Right atrium auricular region (tissue), 2 donors: ENCODE results near the gene SOWAHA. TPM values are rescaled to one million over a fixed set of nuclear protein-coding genes. Genes with fewer than 3 reads are reported as not detected.

Experiments
- DNase-seq: peaks from one replicate; pipeline ENCODE4 v3.0.0-alpha.2; 2019; ENCODE audit warnings: low spot score
- H3K27ac ChIP-seq, 2 donors: fragments of 200-600 bp; sonication (generic); 1 replicate in 1 of 2; 2 replicates in 1 of 2; pipeline ENCODE4 v1.5.1; 2016 to 2019
- H3K27me3 ChIP-seq, 2 donors: fragments of 200-600 bp; sonication (generic); one replicate each; pipeline versions ENCODE4 v1.5.1 to v1.6.0; 2017 to 2019
- H3K36me3 ChIP-seq: fragments of 200-600 bp; sonication (generic); one replicate; pipeline ENCODE4 v1.5.1; 2016
- H3K4me1 ChIP-seq, 2 donors: fragments of 200-600 bp; sonication (generic); one replicate each; pipeline versions ENCODE4 v1.5.1 to v1.6.0; 2017 to 2019
- H3K4me3 ChIP-seq, 2 donors: fragments of 200-600 bp; sonication (generic); 1 replicate in 1 of 2; 2 replicates in 1 of 2; pipeline ENCODE4 v1.5.1; 2017 to 2019; ENCODE audit warnings: mild to moderate bottlenecking in 1 of 2, moderate library complexity in 1 of 2
- H3K9me3 ChIP-seq, 2 donors: fragments of 200-600 bp; sonication (generic); one replicate each; pipeline ENCODE4 v1.5.1; 2019
- total RNA-seq, 2 donors: library from RNA; depleted of rRNA; stranded (reverse); fragments of >200 nt; gene quantifications; one replicate each; pipeline ENCODE4 v1.1.0, GENCODE V29; 2016
- TF ChIP-seq, protein P1 (sequence below), 2 donors: fragments of 200-600 bp; sonication (generic); IDR thresholded peaks; one replicate each; pipeline ENCODE4 v1.5.1; 2019; ENCODE audit warnings: antibody characterized with exemption in 2 of 2

SOWAHA gene
- total RNA-seq, 2 donors from 2014 or later, result not detected

- no peak overlapping the region for H3K27ac ChIP-seq
- no peaks in the 10 kb centered on the region for H3K27me3 ChIP-seq
- peak overlapping the region; percentile 3 to 38 for H3K4me3 ChIP-seq
- peaks cover 0 to 29% of the 10 kb centered on the region in 2 donors for H3K4me1 ChIP-seq
- H3K36me3 ChIP-seq, result no peaks in the 10 kb centered on the region
- TF ChIP-seq, protein P1, sequence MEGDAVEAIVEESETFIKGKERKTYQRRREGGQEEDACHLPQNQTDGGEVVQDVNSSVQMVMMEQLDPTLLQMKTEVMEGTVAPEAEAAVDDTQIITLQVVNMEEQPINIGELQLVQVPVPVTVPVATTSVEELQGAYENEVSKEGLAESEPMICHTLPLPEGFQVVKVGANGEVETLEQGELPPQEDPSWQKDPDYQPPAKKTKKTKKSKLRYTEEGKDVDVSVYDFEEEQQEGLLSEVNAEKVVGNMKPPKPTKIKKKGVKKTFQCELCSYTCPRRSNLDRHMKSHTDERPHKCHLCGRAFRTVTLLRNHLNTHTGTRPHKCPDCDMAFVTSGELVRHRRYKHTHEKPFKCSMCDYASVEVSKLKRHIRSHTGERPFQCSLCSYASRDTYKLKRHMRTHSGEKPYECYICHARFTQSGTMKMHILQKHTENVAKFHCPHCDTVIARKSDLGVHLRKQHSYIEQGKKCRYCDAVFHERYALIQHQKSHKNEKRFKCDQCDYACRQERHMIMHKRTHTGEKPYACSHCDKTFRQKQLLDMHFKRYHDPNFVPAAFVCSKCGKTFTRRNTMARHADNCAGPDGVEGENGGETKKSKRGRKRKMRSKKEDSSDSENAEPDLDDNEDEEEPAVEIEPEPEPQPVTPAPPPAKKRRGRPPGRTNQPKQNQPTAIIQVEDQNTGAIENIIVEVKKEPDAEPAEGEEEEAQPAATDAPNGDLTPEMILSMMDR (IDR thresholded peaks at IDR 0.05), result no peak
- DNase-seq, result no peak
- no peaks in the 10 kb centered on the region for H3K9me3 ChIP-seq
Observed at GRCh38 chr5:132822650-132823480, 9.8 kb downstream of the SOWAHA start.

GRCh38 chr5:132823481-132824050 is 10.5 kb downstream of the SOWAHA start:
- Histone ChIP-seq H3K4me1 (peaks cover 0 to 30% of the 10 kb centered on the region in 2 donors), H3K36me3 (no peaks in the 10 kb centered on the region), H3K27ac (no peak overlapping the region), H3K9me3 (no peaks in the 10 kb centered on the region), H3K27me3 (no peaks in the 10 kb centered on the region), H3K4me3 (peak overlapping the region in 1 of 2 donors; percentile 38)
- TF ChIP-seq, protein P1 (IDR thresholded peaks at IDR 0.05), result no peak
- DNase-seq, result no peak

DNA sequence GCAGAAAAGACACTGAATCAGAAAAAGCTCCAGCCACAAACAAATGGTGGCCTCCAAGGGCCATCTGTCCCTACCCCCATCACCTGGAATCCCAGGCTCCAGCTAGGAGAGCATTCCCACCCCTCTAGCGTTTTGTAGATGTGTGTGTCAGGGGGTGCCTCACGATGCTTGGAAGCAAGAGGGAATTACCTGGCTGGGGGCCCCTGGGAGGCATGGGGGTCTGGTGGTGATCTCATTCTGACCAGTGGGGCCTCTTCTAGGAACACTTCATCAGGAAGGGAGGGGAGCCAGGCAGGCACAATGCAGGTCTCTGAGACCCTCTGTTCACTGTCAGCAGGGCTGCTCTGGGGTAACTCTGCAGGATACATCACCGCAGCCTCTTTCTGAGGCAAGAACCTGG is 11.3 kb downstream of the SOWAHA start:
- H3K27ac ChIP-seq, result no peak overlapping the region
- H3K27me3 ChIP-seq, result no peaks in the 10 kb centered on the region
- no peaks in the 10 kb centered on the region for H3K36me3 ChIP-seq
- no peaks in the 10 kb centered on the region for H3K9me3 ChIP-seq
- H3K4me1 ChIP-seq, result peaks cover 0 to 38% of the 10 kb centered on the region in 2 donors
- no peak overlapping the region for H3K4me3 ChIP-seq
- DNase-seq, result no peak
- TF ChIP-seq, protein P1 (IDR thresholded peaks at IDR 0.05), result no peak

GRCh38 chr5:132825033-132825833 is 12.1 kb downstream of the SOWAHA start:
- H3K36me3 ChIP-seq, result no peaks in the 10 kb centered on the region
- peaks cover 0 to 35% of the 10 kb centered on the region in 2 donors for H3K4me1 ChIP-seq
- TF ChIP-seq, protein P1 (IDR thresholded peaks at IDR 0.05), result no peak
- no peak overlapping the region for H3K27ac ChIP-seq
- H3K4me3 ChIP-seq, result peak overlapping the region; percentile 20 to 42
- H3K27me3 ChIP-seq, result no peaks in the 10 kb centered on the region
- DNase-seq, result peak; percentile 57
- H3K9me3 ChIP-seq, result no peaks in the 10 kb centered on the region

DNA sequence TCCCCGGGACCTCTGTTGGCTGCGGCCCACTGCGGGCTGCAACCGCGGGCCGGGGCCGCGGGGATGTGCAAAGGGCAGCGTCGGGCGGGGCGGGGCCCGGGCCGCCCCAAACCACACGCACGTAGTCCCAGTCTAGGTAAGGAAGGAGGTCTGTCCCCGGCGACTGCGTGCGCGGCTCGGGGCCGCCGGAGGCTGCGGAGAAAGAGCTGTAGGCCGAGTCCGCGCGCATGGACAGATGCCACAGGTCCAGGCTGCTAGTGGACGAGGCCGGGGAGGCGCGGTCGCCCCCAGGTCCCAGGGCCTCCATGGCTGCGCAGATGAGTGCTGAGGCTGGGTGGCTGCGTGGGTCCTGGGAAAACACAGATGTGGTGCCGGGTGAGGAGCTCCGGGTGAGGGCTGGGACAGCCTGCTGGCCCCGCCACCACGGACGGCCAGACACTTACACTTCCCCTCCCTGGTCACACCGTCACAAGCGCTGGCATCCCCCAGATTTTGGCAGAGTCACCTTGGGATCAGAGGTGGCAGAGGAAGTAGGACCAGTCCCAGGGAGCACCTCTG is 12.8 kb downstream of the SOWAHA start:
- H3K27ac ChIP-seq, result no peak overlapping the region
- no peaks in the 10 kb centered on the region for H3K36me3 ChIP-seq
- peak overlapping the region; percentile 20 to 42 for H3K4me3 ChIP-seq
- DNase-seq, result no peak
- TF ChIP-seq, protein P1 (IDR thresholded peaks at IDR 0.05), result no peak
- no peaks in the 10 kb centered on the region for H3K9me3 ChIP-seq
- H3K27me3 ChIP-seq, result no peaks in the 10 kb centered on the region
- H3K4me1 ChIP-seq, result peaks cover 0 to 38% of the 10 kb centered on the region in 2 donors
